ENCODE data around the gene NTNG1. TPM values are rescaled to one million over a fixed set of nuclear protein-coding genes. Genes with fewer than 3 reads are reported as not detected.

NTNG1 gene
- total RNA-seq, 1 donor from 2014 or later = 17.5 TPM

DNA sequence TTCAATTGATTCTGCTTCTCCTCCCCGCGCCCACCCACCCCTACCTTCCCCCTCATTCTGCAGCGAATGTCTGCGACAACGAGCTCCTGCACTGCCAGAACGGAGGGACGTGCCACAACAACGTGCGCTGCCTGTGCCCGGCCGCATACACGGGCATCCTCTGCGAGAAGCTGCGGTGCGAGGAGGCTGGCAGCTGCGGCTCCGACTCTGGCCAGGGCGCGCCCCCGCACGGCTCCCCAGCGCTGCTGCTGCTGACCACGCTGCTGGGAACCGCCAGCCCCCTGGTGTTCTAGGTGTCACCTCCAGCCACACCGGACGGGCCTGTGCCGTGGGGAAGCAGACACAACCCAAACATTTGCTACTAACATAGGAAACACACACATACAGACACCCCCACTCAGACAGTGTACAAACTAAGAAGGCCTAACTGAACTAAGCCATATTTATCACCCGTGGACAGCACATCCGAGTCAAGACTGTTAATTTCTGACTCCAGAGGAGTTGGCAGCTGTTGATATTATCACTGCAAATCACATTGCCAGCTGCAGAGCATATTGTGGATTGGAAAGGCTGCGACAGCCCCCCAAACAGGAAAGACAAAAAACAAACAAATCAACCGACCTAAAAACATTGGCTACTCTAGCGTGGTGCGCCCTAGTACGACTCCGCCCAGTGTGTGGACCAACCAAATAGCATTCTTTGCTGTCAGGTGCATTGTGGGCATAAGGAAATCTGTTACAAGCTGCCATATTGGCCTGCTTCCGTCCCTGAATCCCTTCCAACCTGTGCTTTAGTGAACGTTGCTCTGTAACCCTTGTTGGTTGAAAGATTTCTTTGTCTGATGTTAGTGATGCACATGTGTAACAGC lies 339.9 kb downstream of the NTNG1 start:
- FAIRE-seq = no peak
- DNase-seq (ENCODE audit: low spot score in 2 of 2) = peak in 1 of 2 donors; percentile 38

DNA sequence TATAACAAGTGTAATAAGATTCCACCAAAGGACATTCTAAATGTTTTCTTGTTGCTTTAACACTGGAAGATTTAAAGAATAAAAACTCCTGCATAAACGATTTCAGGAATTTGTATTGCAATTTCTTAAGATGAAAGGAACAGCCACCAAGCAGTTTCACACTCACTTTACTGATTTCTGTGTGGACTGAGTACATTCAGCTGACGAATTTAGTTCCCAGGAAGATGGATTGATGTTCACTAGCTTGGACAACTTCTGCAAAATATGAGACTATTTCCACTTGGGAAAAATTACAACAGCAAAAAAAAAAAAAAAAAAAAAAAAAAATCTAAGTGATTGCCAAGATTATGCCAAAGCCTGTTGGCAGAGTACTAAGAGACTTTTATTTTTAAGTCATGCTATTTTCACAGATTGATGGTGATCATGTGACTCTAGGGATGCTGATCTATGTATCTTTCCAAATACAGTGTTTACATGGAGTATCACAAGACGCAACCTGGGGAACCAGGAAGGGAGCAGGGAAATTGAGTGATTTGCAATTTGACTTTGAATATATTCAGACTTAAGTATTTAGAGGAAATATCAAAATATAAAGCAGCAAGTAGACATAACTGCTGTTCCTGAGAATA lies 341.0 kb downstream of the NTNG1 start:
- DNase-seq (ENCODE audit: low spot score in 2 of 2) (no peak), FAIRE-seq (no peak)

DNA sequence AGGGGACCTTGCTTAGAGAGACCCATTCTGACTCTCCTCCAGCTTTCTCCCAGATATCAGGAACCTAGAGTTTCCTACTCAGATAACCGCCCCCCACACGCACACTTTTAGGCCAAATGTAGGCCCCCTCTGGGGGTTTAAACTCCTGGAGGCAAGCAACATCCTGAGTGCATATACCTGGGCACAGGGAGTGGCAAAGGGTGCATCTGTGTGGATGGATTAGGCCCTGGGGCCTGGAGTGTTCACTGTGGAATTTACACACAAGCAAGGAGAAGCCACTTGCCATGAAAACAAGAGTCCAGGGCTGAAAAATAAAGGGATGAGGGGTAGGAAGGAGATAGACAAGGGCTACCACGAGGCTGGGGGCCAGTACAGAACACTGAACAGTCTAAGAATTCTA lies 343.1 kb downstream of the NTNG1 start:
- DNase-seq (ENCODE audit: low spot score in 2 of 2) (no peak), FAIRE-seq (no peak)

DNA sequence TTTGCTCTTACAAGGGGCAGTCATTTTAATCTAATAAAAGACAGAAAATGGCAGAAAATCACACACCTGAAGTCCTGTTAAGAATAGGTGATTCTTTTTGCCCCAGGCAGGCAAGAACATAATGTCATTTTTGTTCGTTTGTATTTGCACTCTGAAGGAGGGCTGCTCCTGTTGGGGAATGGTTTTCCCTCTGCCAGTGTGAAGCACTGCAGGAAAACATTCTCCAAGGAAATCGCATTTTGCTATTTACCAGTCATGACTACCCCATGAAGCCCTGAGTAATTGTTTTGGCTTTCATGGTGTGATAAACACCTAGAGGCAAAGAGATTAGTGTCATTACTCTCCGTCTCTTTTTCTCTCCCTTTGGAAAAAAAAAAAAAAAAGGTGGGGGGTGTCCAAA lies 345.5 kb downstream of the NTNG1 start:
- DNase-seq (ENCODE audit: low spot score in 2 of 2) (no peak), FAIRE-seq (no peak)

DNA sequence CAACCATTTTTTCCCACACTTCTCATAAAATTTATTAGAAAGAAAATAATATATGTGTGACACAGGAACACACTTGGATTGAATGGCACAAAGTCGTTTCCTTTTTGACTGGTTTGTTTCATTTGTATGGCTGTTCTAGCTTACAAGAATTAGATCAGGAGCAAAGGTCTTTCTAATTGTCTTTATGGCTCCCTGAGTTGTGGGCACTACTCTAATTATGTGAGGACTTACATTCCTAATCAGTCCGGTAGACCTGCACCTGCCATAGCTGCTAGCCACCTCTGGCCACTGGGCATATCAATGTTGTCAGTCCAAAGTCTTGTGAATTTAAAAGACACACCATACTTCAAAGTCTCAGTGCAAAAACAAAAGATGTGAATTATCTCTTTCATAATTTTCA lies 346.7 kb downstream of the NTNG1 start:
- DNase-seq (ENCODE audit: low spot score in 2 of 2) (no peak), FAIRE-seq (no peak)

DNA sequence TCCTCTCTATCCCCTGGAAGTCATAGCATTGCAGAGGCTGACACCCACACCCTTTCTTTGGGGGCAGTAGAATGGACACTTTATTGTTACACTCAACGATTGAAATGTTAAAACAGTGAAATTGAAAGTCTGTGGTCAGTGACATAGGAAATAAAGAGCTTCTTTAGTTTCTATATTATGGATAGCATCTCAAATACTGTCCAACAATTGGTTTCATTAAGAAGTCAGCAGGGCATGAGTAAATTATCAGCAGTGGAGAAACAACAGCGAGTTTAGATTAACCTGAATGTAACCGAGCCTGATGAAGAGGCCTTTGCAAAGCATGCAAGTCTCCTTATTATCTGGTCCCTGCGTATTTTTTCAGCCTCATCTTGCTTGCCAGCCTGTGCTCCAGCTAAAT lies 350.7 kb downstream of the NTNG1 start:
- FAIRE-seq (no peak), DNase-seq (ENCODE audit: low spot score in 2 of 2) (no peak)

DNA sequence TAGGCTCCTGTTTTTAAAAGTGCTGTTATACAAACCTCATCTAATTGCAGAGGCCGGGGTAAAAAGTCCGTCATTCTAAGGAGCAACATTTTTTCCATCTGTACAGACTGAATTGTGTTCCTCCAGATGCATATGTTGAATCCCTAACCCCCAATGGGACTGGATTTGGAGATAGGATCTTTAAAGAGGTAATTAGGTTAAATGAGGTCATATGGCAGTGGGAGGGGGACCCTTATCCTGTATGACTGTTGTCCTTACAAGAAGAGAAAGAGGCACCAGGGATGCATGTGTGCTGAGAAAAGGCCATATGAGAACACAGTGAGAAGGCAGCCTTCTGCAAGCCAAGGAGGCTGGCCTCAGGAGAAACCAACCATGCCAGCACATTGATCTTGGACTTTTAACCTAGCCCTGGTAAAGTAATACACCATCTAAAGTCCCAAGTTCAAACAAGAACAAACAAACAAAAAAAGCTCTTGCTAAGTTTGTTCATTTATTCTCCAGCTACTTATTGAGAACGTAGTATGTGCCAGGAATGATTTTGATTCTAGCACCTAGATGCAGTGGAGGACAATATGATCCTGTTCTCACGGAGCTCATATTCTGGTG lies 352.4 kb downstream of the NTNG1 start:
- FAIRE-seq (no peak), DNase-seq (ENCODE audit: low spot score in 2 of 2) (no peak)

DNA sequence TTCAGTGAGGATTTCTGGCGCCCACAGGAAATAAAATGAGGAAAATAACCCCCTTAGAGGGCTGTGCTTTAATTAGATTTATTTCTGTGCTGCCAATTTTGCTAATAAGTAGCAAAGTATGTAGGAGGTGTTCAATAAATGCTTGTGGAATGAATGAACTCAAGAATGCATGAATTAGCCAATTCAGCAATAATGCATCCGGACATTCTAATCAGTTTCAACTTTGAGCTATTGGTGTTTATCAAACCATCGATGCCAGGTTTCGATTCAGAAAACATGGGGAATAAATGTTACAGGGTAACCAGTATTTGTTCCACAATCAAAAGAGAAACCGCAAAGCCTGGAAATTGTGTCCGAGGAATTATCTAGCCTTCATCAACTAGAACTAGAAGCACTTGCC lies 353.2 kb downstream of the NTNG1 start:
- DNase-seq (ENCODE audit: low spot score in 2 of 2) (no peak), FAIRE-seq (no peak)

DNA sequence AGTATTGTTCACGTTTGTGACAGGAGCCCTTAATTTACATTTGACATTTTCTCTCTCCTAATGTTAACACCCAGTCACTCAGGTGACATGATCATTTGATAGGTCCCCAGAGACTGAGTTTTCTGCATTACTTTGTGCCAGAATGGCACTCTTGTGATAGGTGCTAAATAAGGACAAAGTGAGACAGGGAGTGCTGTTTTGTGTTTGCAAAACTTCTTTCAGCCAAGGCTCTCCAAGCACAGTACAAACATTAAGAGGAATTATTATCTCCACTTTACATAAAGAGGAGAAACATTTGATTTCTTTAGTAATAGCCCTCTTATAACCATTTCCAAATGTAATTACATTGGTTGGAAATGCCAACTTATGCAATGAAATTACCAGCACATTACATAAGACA lies 355.2 kb downstream of the NTNG1 start:
- DNase-seq (ENCODE audit: low spot score in 2 of 2) = no peak
- no peak for FAIRE-seq

DNA sequence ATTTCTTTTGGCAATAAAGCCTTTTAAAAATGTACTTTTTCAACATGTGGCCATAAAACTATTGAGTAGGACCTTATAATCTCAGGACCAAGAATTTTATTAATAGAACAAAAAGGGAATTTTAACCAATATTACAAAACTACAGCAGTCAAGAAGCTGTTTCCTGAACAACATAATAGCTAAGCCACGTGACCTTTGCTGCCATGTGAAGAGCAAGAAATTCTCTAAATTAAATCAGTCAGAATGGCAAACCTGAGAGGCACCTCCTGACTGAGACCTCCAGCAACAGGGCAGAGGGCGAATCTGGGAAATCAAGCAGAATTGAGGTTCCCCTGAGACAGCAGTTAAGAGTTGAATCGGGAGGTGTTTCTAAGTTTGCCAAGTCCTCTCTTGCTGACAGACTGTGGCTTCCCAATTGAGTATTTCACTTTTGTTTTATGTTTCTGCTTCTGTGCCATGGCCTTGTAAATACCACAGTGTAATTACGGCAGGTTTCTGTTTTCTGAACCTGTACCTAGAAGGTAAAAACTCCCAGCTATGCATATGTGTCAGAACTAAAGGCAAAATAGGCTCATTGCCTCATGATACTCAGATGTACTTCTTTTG lies 358.4 kb downstream of the NTNG1 start:
- DNase-seq (ENCODE audit: low spot score in 2 of 2) (no peak), FAIRE-seq (no peak)

DNA sequence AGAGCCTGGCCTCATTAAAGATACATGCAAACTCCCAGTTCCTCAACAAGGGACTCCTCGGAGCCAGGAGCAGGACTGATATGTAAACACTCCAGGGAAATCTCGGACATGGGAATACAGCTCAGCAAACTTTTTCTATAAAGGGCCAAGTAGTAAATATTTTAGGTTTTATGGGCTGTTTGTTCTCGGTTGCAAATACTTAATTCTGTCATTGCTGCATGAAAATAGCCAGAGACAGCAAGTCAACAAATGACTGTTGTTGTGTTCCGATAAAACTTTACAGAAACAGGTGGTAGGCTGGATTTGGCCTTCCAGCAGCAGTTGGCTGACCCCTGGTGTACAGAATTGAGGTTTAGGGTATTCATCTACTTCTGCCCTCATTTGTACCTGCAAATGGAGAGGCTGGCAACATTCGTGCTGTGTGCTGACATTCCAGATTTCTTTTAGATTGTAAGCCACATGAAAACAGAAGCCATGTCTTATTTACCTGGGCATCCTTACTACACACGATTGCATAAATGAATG lies 360.3 kb downstream of the NTNG1 start:
- FAIRE-seq = no peak
- DNase-seq (ENCODE audit: low spot score in 2 of 2) = no peak

DNA sequence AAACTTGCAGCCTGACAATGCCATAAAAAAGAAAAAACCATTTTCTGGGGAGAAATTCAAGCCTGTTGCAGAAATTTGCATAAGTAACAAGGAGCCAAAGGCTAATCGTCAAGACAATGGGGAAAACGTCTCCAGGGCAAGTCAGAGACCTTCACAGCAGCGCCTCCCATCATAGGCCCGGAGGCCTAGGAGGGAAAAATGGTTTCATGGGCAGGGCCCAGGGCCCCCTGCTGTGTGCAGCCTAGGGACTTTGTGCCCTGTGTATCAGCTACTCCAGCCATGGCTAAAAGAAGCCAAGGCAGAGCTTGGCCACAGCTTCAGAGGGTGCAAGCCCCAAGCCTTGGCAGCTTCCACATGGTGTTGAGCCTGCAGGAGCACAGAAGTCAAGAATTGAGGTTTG lies 369.5 kb downstream of the NTNG1 start:
- FAIRE-seq (no peak), DNase-seq (ENCODE audit: low spot score in 2 of 2) (no peak)

DNA sequence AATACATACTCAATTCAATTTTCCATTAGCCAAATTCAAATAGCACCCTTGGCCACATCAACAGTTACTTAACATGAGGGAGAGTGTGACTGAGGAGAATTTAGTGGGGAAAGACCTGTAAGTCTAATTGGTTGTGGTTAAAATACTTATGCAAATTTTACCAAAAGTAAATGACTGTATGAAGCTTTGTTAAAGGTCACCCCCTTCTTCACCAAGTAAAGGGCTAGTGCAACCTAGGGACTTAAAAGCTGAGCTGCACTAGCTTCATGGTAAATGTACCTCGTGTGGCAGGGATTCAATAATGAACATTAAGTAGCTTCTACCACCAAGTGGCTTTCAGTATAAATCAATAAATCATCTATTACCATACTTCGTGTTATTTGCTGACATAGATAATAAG lies 372.0 kb downstream of the NTNG1 start:
- FAIRE-seq (no peak), DNase-seq (ENCODE audit: low spot score in 2 of 2) (no peak)

DNA sequence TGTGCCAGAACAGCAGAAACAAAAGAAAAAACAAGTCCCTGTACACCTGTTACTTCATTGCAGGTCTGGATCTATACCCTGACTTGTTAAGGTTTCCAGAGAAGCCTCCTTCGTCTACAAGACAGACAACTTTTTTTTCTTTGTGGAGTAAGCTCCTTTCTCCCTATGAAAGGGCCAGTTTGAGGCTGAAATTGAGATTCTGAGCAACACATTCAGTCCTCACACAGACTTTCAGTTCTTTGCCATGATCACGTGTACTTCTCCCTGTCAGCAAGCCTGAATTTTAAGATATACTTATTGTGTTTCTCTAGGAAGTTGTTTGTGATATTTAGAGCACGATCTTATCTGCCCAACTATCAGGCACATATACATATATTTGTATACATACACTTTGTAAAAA lies 374.0 kb downstream of the NTNG1 start:
- FAIRE-seq (no peak), DNase-seq (ENCODE audit: low spot score in 2 of 2) (no peak)

DNA sequence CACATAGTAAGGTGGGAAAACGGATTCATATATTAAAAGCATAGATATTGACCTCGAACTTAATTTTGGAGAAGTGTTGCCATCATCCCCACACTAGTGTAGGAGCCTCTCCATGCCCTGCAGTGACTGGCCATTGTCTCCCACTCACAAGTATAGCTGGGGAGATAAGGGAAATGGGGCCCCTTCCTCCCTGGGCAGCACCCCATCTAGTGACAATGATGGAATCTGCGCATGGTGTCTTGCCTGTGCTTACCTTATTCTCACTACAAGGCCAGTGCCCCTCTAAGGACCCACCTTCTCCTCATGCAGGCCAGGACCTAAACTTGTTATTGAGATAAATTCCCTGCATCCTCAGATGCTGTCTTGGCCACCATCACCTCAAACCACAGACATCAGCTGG lies 374.9 kb downstream of the NTNG1 start:
- FAIRE-seq (no peak), DNase-seq (ENCODE audit: low spot score in 2 of 2) (no peak)

DNA sequence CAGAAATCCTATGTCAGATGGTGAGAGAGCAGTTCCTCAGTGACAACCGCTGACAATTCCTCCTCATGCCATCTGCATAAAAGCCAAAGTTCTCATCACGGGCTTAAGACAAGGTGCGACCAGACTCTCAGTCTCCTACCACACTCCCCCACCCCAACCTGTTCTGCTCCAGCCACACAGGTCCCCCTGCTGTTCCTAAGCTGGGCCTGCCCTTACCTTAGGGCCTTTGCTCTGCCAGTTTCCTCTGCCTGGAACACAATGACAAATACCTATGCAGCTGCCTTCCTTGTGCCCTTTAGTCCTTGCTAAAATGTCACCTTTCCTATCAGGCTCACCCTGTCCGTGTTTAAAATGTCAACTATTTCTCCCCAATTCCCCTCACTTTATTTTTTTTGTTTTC lies 382.2 kb downstream of the NTNG1 start:
- FAIRE-seq (no peak), DNase-seq (ENCODE audit: low spot score in 2 of 2) (no peak)

DNA sequence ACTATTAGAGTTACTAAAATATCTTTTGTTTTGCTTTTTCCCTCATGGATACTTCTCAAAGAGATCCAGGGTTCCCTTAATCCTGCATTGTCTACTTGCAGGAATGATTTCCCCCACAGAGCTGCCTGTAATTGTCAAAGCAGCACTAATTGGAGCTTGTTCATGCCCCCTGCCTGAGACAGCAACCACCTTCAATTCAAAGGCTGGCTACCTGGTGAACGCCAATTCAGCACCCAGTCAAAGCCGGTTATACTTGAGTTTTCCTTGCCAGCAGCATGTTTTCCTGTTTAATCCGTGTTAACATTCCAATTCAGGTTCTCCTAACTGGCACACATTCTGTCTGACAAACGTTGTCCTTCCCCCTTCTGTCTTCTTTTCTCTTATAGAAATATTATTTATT lies 382.9 kb downstream of the NTNG1 start:
- no peak for FAIRE-seq
- DNase-seq (ENCODE audit: low spot score in 2 of 2) = no peak

DNA sequence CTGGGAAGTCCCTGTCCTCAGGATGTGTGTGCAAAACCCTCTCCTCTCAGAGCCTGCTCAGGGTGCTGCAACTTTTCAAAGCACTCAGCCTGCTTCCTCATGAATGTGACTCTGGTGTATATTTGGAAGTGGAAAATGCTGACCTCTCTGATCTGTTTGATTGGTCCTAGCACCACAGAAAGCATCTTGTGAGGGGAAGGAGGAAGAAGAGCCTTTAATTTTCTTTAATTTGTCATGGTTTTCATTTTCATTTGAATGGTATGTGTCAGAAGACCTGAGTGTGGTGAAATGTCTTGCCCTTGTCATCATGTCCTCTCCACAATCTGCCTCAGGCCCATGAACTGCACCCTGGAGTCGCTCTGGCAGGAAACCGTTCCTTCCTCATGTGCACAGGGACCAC lies 383.5 kb downstream of the NTNG1 start:
- DNase-seq (ENCODE audit: low spot score in 2 of 2) = no peak
- FAIRE-seq = no peak

DNA sequence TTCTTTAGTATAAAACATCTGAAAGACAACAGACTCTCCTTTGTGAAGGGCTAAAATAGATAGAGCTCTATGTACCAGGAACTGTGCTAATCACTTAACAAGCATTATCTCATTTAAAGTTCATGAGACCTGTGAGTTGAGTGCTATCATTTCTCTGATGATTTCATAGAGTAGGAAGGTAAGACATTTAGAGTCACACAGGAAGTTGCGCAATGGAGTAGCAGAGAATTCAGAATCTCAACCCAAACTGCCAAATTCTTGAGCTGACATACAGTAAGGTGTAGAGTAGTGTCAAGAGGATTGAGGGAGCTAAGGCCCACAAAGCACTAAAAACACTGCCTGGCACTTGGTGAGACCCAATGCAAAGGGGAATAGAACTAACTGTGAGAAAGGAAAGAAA lies 384.3 kb downstream of the NTNG1 start:
- no peak for DNase-seq (ENCODE audit: low spot score in 2 of 2)
- FAIRE-seq = no peak

DNA sequence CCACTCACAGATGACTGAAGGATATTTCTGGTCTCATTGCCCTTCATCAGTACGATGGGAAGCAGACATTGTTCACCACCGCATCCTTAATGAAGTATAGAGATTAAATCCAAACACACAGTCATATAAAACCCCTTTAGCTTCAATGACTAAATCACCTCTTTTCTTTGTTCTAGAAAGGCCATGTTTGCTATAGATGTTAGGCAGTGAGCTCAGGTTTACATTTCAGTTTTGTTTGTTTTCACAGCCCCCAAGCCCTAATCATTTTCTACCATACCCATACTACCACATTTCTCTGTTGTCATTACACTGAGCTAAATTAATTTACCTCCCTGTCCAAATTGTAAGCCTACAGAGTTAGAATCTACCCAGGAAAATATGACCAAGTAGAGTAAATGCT lies 385.1 kb downstream of the NTNG1 start:
- no peak for FAIRE-seq
- no peak for DNase-seq (ENCODE audit: low spot score in 2 of 2)

DNA sequence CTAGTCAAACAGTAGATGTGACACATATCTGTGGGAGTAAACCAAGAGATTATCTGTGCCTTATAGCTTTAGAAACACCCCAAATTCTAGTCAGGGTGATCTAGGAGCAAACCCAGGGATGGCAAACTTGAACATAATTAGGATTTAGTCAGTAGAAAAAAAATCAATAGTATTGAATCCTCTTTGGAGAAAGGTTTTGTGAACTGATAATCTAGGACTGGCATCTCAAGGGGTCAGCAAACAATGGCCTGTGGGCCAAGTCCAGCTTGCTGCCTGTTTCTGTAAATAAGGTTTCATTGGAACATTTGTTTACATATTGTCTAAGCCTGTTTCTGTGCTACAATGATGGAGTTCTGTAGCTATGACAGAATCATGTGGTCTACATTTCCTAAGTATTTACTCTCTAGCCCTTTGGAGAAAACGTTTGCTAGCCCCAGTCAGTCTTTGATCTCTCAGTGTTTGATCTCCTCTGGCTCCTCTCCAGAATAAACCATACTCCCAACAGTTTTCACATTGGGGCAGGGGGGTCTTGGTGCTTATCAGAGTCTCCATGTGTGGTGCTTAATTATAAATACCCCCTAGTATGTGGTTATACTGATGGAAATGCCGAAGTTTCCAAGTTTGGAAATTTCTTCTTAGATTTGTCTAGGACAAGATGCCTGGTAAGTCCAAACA lies 385.8 kb downstream of the NTNG1 start:
- DNase-seq (ENCODE audit: low spot score in 2 of 2) = no peak
- FAIRE-seq = no peak

Measured in frontal cortex (tissue), 4 donors.